Endometrial microvascular endothelial cells (primary cell): Measurements from ENCODE around the gene CDH13. TPM values are rescaled to one million over a fixed set of nuclear protein-coding genes. Genes with fewer than 3 reads are reported as not detected.

Source experiments
- in situ Hi-C: cut with HindIII; loops from 2 replicates; pipeline ENCODE4 v1.10.0; 2017; ENCODE audit warnings: low sequenced_read_pairs, low pct_unique_long_range_greater_than_20kb; ENCODE audit errors: inconsistent ontology term
- total RNA-seq: library from RNA; depleted of rRNA; stranded (reverse); fragments of >200 nt; gene quantifications from one replicate; pipeline ENCODE4 v1.2.3, GENCODE V29; 2015; ENCODE audit errors: inconsistent ontology term

CDH13 gene
- total RNA-seq, 1 donor from 2014 or later, result 75.5 TPM

DNA sequence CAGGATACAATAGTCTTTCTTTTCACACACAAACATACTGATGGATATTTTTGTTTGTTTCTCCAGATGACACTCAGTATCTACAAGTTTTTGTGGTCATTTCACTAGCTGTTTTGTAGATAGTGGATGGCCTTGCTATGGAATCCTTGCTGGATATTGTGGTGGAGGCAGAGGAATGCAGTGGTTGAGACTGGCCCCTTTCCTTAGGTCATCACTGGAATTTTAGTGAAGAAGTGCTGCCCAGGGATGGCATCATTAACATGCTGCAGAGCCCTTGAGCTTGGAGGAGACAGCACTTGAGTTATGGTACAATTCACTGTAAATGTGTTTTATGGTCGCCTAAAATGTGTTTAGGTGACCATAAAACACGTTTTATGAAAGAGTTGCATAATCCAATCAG, 725.1 kb downstream of the CDH13 start:
- in situ Hi-C loops, result no loop called here

- in situ Hi-C loops, result no loop called here
Measured at GRCh38 chr16:83353241-83353640, 726.5 kb downstream of the CDH13 start.

DNA sequence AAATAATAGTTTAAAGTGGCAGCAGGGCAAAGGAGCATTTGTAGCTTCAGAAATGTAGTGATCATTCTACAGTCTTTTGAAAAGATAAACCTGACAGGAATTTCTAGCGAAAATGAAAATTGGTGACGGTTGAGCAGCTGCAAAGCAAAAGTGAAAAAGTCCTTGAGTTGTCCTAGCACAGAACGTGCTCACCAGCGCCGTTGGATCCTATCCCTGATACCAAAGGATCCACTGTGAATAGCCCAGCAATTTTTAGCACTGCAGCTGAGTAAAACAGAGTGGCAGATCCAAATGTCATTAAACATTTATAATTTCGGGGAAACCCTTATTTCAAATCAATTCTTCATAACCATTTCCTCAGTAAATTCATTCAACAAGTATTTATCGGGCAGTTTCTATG, 727.2 kb downstream of the CDH13 start:
- in situ Hi-C loops, result no loop called here

DNA sequence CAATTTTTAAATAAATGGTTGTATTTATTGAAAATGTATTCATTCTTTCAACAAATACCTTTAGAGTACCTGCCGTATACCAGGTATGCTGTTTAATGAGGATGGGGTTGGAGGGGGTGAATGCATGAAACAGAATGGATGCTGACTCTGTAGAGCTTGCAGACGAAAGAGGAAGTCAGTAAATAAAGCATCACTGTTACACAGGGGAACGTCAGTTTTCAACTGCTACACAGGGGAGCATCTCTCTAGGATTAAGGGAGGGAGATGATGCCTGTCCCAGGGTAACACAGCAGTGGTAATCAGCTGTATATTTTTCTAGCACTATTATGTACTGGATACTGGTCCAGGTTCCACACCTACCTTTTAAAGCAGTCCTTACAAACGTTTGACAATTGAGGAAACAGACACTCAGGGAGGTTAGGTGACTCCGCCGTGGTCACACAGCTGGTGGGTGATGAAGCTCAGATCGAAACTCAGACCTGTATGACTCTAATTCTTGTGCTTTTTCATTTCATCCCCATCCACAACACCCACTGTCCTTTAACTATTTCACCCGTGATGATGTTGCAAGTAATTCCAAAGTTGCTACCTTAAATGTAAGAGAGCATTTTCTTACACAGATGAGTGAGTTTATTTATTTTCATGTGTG, 728.9 kb downstream of the CDH13 start:
- in situ Hi-C loops, result no loop called here

DNA sequence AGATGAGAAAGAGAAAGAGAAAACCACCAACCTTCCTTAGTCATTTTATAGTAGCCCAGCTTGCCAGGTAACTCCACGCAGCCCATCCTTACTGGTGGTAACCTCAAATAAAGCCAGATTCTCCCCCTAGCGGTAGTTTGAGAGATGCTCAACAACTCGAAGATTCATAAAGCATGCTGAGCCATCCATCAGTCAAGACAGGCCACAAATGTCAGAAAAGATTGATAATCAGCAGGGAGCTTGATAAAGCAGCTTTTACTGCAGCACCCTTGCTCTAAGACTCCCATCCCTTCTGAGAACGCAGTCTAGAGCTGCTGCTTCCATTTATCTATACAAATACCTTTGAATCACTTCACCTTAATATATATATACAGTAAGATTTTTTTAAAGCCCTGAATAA, 729.5 kb downstream of the CDH13 start:
- in situ Hi-C loops, result no loop called here

DNA sequence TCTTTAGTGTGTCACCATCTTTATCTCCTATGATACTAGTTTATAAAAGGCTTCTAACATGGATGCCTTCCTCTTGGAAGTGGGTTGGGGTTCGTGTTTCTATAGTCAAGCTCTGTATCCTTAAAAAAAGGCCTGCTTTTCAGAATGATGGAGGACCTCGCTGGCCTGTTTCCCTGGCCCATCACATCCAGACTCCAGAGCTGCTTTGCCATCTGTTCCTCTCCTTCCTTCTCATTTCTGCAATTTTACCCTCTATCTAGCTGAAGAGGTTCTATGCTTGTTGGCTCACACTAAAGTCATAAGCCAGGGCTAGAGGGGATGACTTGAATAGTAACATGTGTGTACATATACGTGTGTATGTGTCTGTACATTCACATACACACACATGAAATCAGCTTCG, 730.2 kb downstream of the CDH13 start:
- in situ Hi-C loops, result no loop called here

DNA sequence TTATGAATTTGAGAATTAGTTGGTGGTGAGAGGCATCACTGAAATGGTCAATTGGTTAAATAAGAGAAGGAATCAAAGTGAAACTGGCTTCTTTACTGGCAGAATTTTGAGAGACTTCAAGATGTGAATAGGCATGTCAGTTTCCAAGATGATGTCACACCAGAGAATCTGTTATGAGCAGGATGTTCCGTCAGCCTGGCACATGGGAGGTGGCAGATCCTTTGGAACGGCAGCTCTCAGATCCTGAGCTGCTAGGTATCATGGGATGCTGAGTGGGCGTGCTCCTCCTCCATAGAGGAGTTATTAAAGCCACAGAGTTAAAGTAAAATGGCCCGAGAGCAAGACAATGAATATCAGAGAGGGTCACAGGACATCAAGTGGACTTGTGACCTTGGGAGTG, 736.8 kb downstream of the CDH13 start:
- in situ Hi-C loops, result no loop called here

- in situ Hi-C loops, result no loop called here
Measured at GRCh38 chr16:83365166-83365565, 738.4 kb downstream of the CDH13 start.

- in situ Hi-C loops, result no loop called here
Measured at GRCh38 chr16:83366228-83366627, 739.5 kb downstream of the CDH13 start.

GRCh38 chr16:83374979-83375378, 748.2 kb downstream of the CDH13 start:
- in situ Hi-C loops, result no loop called here

DNA sequence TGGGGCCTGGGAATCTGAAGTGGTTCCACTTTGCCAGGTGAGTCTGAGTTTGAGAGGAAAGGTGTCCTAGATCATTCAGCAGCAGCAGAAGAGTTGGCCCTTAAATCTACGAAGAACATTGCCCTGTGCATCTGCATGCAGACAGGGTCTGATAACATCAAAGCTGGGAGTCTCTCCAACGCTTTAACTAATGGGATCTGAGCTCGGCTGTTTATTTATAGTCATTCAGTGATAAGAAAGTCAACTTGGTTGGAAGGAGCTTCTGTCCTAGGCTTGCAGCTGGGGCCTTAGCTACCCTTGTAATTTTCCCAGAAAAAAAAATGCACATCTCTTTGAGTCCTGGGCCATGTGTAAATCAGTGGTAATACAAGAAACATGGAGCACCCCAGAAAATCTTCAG, 763.0 kb downstream of the CDH13 start:
- in situ Hi-C loops, result no loop called here

DNA sequence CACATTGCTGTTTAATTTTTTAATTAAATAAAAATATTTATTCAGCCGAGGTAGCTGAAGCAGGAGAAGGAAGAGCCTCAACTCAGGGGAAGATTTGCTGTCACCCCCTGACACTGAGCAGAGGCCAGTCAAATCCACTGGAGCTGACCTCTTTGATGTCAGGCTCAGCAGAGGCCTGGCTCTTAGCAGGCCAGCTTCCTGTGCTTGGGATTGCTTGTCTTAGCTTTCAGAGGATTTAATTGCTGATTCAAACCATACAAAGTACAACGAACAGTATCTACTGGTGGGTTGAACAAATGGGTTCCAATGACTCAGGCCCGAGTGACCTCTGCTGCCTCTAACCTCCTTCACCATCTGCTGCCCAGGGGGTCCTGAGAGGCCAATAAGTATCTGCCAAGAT, 764.0 kb downstream of the CDH13 start:
- in situ Hi-C loops, result no loop called here

- in situ Hi-C loops, result no loop called here
Measured at GRCh38 chr16:83392743-83393142, 766.0 kb downstream of the CDH13 start.

- in situ Hi-C loops, result no loop called here
Measured at GRCh38 chr16:83393196-83393981, 766.6 kb downstream of the CDH13 start.

GRCh38 chr16:83397601-83398291, 771.0 kb downstream of the CDH13 start:
- in situ Hi-C loops, result no loop called here

DNA sequence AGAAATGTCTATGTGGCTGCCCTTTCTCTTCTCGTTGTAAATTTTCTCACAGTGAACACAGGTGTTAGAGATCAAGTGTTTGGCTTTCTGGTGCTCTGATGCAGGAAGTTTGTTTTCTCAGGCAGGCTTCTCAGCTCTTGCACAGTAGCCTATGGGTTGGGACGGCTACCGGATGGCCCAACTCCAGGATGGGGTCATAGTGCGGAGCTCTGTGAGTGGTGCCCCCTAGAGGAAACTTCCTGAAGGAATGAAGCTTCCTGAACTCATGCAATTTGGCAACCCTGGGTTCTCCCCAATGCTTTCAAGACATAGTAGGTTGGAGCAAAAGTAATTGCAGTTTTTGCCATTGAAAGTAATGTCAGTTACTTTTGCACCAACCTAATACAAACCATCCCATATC, 773.5 kb downstream of the CDH13 start:
- in situ Hi-C loops, result no loop called here

- in situ Hi-C loops, result no loop called here
Measured at GRCh38 chr16:83402160-83402814, 775.5 kb downstream of the CDH13 start.

GRCh38 chr16:83402967-83403366, 776.2 kb downstream of the CDH13 start:
- in situ Hi-C loops, result no loop called here

DNA sequence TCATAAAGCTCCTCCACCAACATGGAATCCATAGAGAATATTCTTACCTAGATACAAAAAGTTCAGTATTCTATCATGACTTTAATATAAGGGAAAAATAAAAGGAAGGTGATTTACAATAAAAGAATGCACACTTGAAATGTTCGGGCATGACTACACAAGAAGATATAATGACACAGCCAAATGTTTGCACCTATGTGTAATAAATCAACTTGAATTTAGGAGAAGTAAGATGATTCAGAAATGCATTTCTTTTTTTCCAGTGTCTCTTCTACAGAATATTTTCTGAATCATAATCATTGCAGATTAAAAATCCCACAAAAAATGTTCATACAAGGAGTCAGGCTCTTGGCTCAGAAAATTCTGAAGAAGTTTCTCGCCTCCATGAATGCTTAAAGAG, 777.0 kb downstream of the CDH13 start:
- in situ Hi-C loops, result no loop called here

- in situ Hi-C loops, result no loop called here
Measured at GRCh38 chr16:83404261-83404660, 777.5 kb downstream of the CDH13 start.
